PC-9 (cell line): Measurements from ENCODE around the gene USHBP1. TPM values are rescaled to one million over a fixed set of nuclear protein-coding genes. Genes with fewer than 3 reads are reported as not detected.

Source experiments
- BruUV-seq: library from RNA; stranded (reverse); fragments of 400-500 nt; replicated peaks from 2 replicates; lab custom pipeline; 2021; lab: Mats Ljungman, UMichigan
- CTCF ChIA-PET: fragments of 300-600 bp; sonication (Branson Sonifier 250); formaldehyde crosslinking; loops from one replicate; lab custom pipeline; 2022; ENCODE audit warnings: antibody characterized with exemption; lab: Charles Lee
- POLR2A ChIA-PET: fragments of 300-600 bp; sonication (Branson Sonifier 250); formaldehyde crosslinking; loops from one replicate; lab custom pipeline; 2022; ENCODE audit warnings: antibody characterized with exemption; ENCODE audit not compliant: unreplicated experiment; lab: Charles Lee
- DNase-seq, 2 experiments: peaks; one replicate each; pipeline versions ENCODE4 v3.0.0 to v3.0.0-alpha.2; 2015 to 2022; ENCODE audit warnings: mixed read lengths in 1 of 2
- H2AFZ ChIP-seq: fragments of 200-600 bp; sonication (generic); 2 replicates; pipeline ENCODE4 v1.8.1; 2017; ENCODE audit warnings: antibody characterized with exemption
- H3F3A ChIP-seq: fragments of 200-600 bp; sonication (generic); 2 replicates; pipeline ENCODE4 v1.8.1; 2017; ENCODE audit warnings: antibody characterized with exemption, mild to moderate bottlenecking, low read depth; ENCODE audit not compliant: insufficient read depth
- H3K27ac ChIP-seq: fragments of 200-600 bp; sonication (generic); 2 replicates; pipeline ENCODE4 v1.6.1; 2016; ENCODE audit warnings: mixed run types
- H3K27me3 ChIP-seq: fragments of 200-600 bp; sonication (generic); 2 replicates; pipeline ENCODE4 v1.6.1; 2016; ENCODE audit warnings: low read depth, mixed run types; ENCODE audit not compliant: insufficient read depth
- H3K36me3 ChIP-seq: fragments of 200-600 bp; sonication (generic); 2 replicates; pipeline ENCODE4 v1.6.1; 2016; ENCODE audit warnings: low read depth, mixed run types
- H3K4me1 ChIP-seq: fragments of 200-600 bp; sonication (generic); replicated peaks from 2 replicates; pipeline ENCODE4 v1.6.1; 2016; ENCODE audit warnings: mixed run types; ENCODE audit not compliant: insufficient read depth
- H3K4me2 ChIP-seq: fragments of 200-600 bp; sonication (generic); 2 replicates; pipeline ENCODE4 v1.6.1; 2017; ENCODE audit warnings: mixed run types
- H3K4me3 ChIP-seq: fragments of 200-600 bp; sonication (generic); 2 replicates; pipeline ENCODE4 v1.6.1; 2016; ENCODE audit warnings: mixed run types
- H3K79me2 ChIP-seq: fragments of 200-600 bp; sonication (generic); 2 replicates; pipeline ENCODE4 v1.6.1; 2017; ENCODE audit warnings: low read depth, mixed run types
- H3K9me2 ChIP-seq: fragments of 200-600 bp; sonication (generic); 2 replicates; pipeline ENCODE4 v1.8.1; 2017; ENCODE audit warnings: mild to moderate bottlenecking; ENCODE audit not compliant: insufficient read depth
- H3K9me3 ChIP-seq: fragments of 200-600 bp; sonication (generic); 2 replicates; pipeline ENCODE4 v1.8.1; 2016; ENCODE audit warnings: low read depth; ENCODE audit not compliant: insufficient read depth
- H4K20me1 ChIP-seq: fragments of 200-600 bp; sonication (generic); 2 replicates; pipeline ENCODE4 v1.8.1; 2017; ENCODE audit not compliant: insufficient read depth
- EZH2 ChIP-seq: fragments of 200-600 bp; sonication (generic); IDR thresholded peaks from 2 replicates; pipeline ENCODE4 v1.8.0; 2017; ENCODE audit warnings: antibody characterized with exemption, low read depth
- intact Hi-C: fragments of 100-400 bp; cut with micrococcal nuclease; formaldehyde crosslinking; loops from one replicate; pipeline ENCODE4 v1.10.0; 2022; ENCODE audit not compliant: unreplicated experiment
- total RNA-seq: library from RNA; stranded (reverse); gene quantifications from 2 replicates; pipeline ENCODE4 v1.2.3, GENCODE V29; 2021
- TF ChIP-seq, protein P1 (sequence below): fragments of 200-600 bp; sonication (generic); conservative IDR thresholded peaks from 2 replicates; pipeline ENCODE4 v1.6.1; 2017; ENCODE audit warnings: mixed run types, antibody characterized with exemption, mild to moderate bottlenecking, moderate library complexity

Gene USHBP1
- total RNA-seq, 1 experiment from 2014 or later, result not detected

DNA sequence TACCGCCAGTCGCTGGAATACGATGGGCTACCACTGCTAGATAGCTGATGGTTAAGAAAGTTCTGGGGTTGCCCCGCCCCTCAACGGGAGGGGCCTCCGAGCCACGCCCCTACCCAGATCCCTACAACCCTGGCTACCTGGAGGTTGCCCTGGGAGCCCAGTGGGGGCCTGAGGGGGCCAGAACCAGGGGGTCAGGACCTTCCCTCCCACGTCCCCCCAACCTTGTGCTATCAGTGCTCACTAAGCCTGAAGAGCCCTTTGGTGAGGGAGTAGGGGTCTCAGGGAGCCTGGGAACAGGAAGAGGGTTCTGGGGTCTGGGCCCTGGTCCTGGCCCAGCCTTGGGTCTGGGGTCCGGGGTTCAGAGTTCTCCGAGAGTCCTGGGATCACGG lies 29.6 kb downstream of the USHBP1 start:
- Histone ChIP-seq H4K20me1 (peaks cover 61% of the 10 kb centered on the region), H3K27me3 (no peaks in the 10 kb centered on the region), H2AFZ (no peak overlapping the region), H3K9me3 (no peaks in the 10 kb centered on the region), H3K4me3 (peak overlapping the region; percentile 40; the same call in 1 of the 2 replicates), H3K79me2 (peaks cover 56% of the 10 kb centered on the region), H3F3A (peaks cover 74% of the 10 kb centered on the region), H3K36me3 (peaks cover 26% of the 10 kb centered on the region), H3K27ac (no peak overlapping the region), H3K4me1 (0 out of 2 replicates have a peak, but pooled peaks cover 3% of the 10 kb centered on the region), H3K4me2 (peak overlapping the region; percentile 58), H3K9me2 (no peaks in the 10 kb centered on the region)
- no TSS peak for BruUV-seq
- DNase-seq, result peak; percentile 31 to 39
- CTCF ChIA-PET, result interaction anchor here (0.6 kb wide), 1 partner anchor 116 kb away, joined by 3 read pairs; no protein-coding TSS in a partner anchor
- TF ChIP-seq EZH2, result no peak
- TF ChIP-seq, protein P1, sequence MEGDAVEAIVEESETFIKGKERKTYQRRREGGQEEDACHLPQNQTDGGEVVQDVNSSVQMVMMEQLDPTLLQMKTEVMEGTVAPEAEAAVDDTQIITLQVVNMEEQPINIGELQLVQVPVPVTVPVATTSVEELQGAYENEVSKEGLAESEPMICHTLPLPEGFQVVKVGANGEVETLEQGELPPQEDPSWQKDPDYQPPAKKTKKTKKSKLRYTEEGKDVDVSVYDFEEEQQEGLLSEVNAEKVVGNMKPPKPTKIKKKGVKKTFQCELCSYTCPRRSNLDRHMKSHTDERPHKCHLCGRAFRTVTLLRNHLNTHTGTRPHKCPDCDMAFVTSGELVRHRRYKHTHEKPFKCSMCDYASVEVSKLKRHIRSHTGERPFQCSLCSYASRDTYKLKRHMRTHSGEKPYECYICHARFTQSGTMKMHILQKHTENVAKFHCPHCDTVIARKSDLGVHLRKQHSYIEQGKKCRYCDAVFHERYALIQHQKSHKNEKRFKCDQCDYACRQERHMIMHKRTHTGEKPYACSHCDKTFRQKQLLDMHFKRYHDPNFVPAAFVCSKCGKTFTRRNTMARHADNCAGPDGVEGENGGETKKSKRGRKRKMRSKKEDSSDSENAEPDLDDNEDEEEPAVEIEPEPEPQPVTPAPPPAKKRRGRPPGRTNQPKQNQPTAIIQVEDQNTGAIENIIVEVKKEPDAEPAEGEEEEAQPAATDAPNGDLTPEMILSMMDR, result no peak
- POLR2A ChIA-PET, result interaction anchor here (0.6 to 0.7 kb wide), 2 partner anchors 19 to 339 kb away, joined by 5 to 22 read pairs; no protein-coding TSS in a partner anchor
- intact Hi-C loops, result no loop called here

DNA sequence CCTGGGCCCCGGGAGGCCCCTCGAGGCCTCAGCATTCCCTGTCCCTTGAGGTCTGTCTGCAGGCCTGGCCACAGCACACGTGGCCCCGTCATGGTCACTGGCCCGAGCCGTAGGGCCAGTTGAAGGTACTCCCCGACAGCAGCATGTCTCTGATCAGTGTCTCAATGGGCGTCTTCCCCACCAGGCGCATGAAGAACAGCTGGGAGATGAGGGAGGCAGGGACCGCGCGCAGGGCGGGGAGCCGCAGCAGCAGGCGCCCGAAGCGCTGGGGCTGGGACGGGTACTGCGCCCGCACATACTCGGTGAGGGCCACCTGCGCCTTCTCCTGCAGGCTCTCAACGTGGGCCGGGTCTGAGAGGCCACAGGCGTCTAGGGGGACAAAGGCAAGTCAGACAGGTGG lies 32.3 kb downstream of the USHBP1 start:
- intact Hi-C loops, result no loop called here
- Histone ChIP-seq H3K27me3 (no peaks in the 10 kb centered on the region), H3K79me2 (peaks cover 30% of the 10 kb centered on the region), H2AFZ (no peak overlapping the region), H3K9me3 (no peaks in the 10 kb centered on the region), H3K36me3 (peaks cover 14% of the 10 kb centered on the region), H4K20me1 (peaks cover 53% of the 10 kb centered on the region), H3F3A (peaks cover 77% of the 10 kb centered on the region), H3K27ac (no peak overlapping the region), H3K9me2 (no peaks in the 10 kb centered on the region), H3K4me1 (no peaks in the 10 kb centered on the region), H3K4me3 (no peak overlapping the region), H3K4me2 (no peak overlapping the region)
- CTCF ChIA-PET, result no interaction called here
- DNase-seq, result peak in 1 of 2 experiments; percentile 23
- POLR2A ChIA-PET, result no interaction called here
- TF ChIP-seq EZH2, result no peak
- TF ChIP-seq, protein P1, result no peak
- BruUV-seq, result no TSS peak

DNA sequence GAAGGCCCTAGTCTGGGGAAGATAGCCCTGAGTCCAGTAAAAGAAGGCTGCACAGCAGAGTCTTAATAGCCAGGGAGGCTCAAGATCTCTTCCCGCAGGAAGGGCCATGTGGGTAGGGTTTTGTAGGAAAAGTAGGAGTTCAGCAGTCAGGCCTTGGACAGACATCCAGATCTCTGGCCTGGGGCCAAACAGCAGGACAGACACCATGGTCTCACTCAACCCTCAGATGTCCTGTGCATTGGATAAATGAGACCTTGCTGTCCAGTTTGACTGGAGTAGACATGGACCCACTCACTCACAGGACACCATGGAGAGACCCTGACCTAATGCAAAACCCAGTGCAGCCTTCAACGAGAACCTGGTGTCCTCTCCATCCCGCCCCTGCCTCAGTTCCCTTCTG lies 34.7 kb downstream of the USHBP1 start:
- H2AFZ ChIP-seq, result no peak overlapping the region
- H3K9me2 ChIP-seq, result no peaks in the 10 kb centered on the region
- H3K27ac ChIP-seq, result no peak overlapping the region
- CTCF ChIA-PET, result no interaction called here
- peaks cover 76% of the 10 kb centered on the region for H3F3A ChIP-seq
- no peak overlapping the region for H3K4me2 ChIP-seq
- intact Hi-C loops, result loop anchor here (5.0 kb wide), 2 partner anchors 32 to 153 kb away; partner anchors contain the start of genes HAUS8, MYO9B and USHBP1
- DNase-seq, result no peak
- H3K36me3 ChIP-seq, result peaks cover 14% of the 10 kb centered on the region
- no peaks in the 10 kb centered on the region for H3K27me3 ChIP-seq
- no peak overlapping the region for H3K4me3 ChIP-seq
- H4K20me1 ChIP-seq, result peaks cover 41% of the 10 kb centered on the region
- no TSS peak for BruUV-seq
- POLR2A ChIA-PET, result no interaction called here
- peaks cover 23% of the 10 kb centered on the region for H3K79me2 ChIP-seq
- TF ChIP-seq EZH2, result no peak
- TF ChIP-seq, protein P1, result no peak
- H3K9me3 ChIP-seq, result no peaks in the 10 kb centered on the region
- no peaks in the 10 kb centered on the region; the same call in 1 of the 2 replicates for H3K4me1 ChIP-seq
